Progenitor cell of endocrine pancreas (in vitro differentiated cells): ENCODE data around the gene NXT2. TPM values are rescaled to one million over a fixed set of nuclear protein-coding genes. Genes with fewer than 3 reads are reported as not detected.

Experiments
- DNase-seq: peaks from one replicate; pipeline ENCODE4 v3.0.0; 2021; ENCODE audit warnings: low spot score; ENCODE audit not compliant: unreplicated experiment
- H3K27ac Mint-ChIP-seq: 2 replicates; pipeline ENCODE4 v1.8.0; 2021; ENCODE audit warnings: mild to moderate bottlenecking, moderate library complexity, mixed read lengths
- H3K27me3 Mint-ChIP-seq: 2 replicates; pipeline ENCODE4 v1.8.0; 2021; ENCODE audit warnings: mixed read lengths
- H3K36me3 Mint-ChIP-seq: 2 replicates; pipeline ENCODE4 v1.8.0; 2022; ENCODE audit warnings: mixed read lengths; ENCODE audit not compliant: insufficient read depth
- H3K4me1 Mint-ChIP-seq: 2 replicates; pipeline ENCODE4 v1.8.0; 2021; ENCODE audit warnings: low read depth, mixed read lengths
- H3K4me3 Mint-ChIP-seq: 2 replicates; pipeline ENCODE4 v1.8.0; 2021; ENCODE audit warnings: low read depth, mild to moderate bottlenecking, moderate library complexity, mixed read lengths
- H3K9me3 Mint-ChIP-seq: 2 replicates; pipeline ENCODE4 v1.8.0; 2021; ENCODE audit warnings: low read depth, mixed read lengths
- long read RNA-seq: library from polyadenylated mRNA; unstranded; transcript quantifications from one replicate; pipeline ENCODE4 v2.0.0, GENCODE V29; 2020
- total RNA-seq: library from RNA; stranded (reverse); gene quantifications from 2 replicates; pipeline ENCODE4 v1.2.1, GENCODE V29; 2021
- TF ChIP-seq, protein P1 (sequence below): fragments of 200-600 bp; sonication (generic); IDR thresholded peaks from one replicate; pipeline ENCODE4 v1.5.0; 2021; ENCODE audit warnings: antibody characterized with exemption, mild to moderate bottlenecking; ENCODE audit not compliant: unreplicated experiment

NXT2 gene
- 23.2 and 23.5 TPM in 2 replicates for total RNA-seq
- long read RNA-seq, transcript NXT2-203 (4 exons, 2,562 nt) = minor isoform, 69 of 217 reads
- long read RNA-seq, transcript NXT2-202 (4 exons, 1,085 nt) = major isoform, 106 of 217 reads
- long read RNA-seq, partial matches to known transcripts = 11 of 217 reads
- long read RNA-seq, other reads (novel, unspliced or antisense) = 28 of 217 reads

DNA sequence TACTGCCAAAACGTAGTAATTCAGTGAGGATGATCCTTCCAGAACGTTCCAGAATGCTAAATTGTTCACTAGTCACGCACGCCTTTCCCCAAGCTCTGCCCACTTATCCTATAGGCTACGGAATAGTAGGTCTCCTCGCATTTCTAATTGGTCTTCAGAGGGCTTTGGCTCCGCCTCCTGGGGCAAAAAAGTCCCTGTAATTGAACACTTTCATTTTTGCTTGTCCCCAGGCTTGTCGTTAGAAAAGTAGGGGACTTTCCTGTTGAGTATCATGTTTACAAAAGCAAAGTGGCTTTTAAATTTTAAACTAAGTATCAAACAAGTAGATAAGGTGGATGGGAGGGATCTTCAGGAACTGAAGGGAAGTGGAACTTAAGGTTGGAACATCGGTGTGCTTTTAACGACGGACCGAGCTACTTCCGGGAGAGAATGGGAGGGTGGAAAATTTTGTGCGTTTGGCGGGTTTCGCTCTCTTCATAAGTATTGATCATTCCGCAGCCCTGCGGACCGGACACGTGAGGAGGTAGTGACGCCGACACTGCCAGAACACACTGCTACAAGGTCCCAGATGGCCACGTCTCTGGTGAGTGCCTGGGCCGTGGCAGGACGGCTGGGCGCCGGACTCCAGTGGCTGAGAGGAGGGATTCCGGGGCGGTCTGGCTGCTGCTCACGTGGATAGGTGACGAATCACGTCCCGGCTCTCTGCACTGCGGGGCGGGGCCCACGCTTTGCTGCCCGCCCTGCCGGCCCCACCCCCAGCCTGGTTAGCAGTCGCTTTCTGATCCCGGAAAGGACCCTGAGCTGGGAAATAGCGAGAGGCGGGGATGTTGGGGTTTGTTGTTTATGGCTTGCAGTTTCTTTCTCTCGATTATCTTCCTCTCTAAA is at the start of gene NXT2:
TSS of gene NXT2 (plus strand) at position 406 of the 885 bp plus-strand sequence. CDS start at position 569, 163 bp downstream.
- DNase-seq = peak; percentile 90
- peaks cover 30% of the 10 kb centered on the region for H3K27me3 Mint-ChIP-seq
- peak within 1 kb of the TSS; percentile 100 for H3K27ac Mint-ChIP-seq
- TF ChIP-seq, protein P1, sequence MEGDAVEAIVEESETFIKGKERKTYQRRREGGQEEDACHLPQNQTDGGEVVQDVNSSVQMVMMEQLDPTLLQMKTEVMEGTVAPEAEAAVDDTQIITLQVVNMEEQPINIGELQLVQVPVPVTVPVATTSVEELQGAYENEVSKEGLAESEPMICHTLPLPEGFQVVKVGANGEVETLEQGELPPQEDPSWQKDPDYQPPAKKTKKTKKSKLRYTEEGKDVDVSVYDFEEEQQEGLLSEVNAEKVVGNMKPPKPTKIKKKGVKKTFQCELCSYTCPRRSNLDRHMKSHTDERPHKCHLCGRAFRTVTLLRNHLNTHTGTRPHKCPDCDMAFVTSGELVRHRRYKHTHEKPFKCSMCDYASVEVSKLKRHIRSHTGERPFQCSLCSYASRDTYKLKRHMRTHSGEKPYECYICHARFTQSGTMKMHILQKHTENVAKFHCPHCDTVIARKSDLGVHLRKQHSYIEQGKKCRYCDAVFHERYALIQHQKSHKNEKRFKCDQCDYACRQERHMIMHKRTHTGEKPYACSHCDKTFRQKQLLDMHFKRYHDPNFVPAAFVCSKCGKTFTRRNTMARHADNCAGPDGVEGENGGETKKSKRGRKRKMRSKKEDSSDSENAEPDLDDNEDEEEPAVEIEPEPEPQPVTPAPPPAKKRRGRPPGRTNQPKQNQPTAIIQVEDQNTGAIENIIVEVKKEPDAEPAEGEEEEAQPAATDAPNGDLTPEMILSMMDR = no peak
- peaks cover 3% of the 10 kb centered on the region for H3K9me3 Mint-ChIP-seq
- peak within 1 kb of the TSS; percentile 92 for H3K4me3 Mint-ChIP-seq
- peaks cover 7% of the 10 kb centered on the region for H3K4me1 Mint-ChIP-seq
- no peaks in the 10 kb centered on the region for H3K36me3 Mint-ChIP-seq

DNA sequence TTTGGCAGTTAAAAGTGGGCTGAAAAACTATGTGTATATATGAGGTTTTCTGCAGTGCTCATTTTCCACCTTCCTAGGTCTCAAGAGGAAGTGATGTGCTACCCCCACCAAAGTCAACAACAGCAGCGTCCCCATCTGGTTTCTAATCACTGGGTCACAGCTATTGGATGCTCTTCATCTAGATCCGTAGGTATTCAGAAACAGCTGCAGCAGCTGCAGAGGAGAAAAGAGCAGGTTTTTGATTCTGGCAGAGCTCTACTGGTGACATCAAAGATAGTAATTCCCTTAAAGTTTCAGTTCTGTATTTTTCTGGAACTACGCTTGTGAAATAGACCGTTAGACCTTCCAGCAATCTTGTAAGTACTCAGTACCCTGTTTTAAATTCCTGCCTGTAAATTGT is 49.0 kb upstream of the NXT2 start:
- Mint-ChIP-seq H3K4me1 (peaks cover 4% of the 10 kb centered on the region), H3K27me3 (no peaks in the 10 kb centered on the region), H3K36me3 (no peaks in the 10 kb centered on the region), H3K9me3 (no peaks in the 10 kb centered on the region), H3K27ac (no peak overlapping the region), H3K4me3 (no peak overlapping the region)
- TF ChIP-seq, protein P1 = no peak
- DNase-seq = no peak

DNA sequence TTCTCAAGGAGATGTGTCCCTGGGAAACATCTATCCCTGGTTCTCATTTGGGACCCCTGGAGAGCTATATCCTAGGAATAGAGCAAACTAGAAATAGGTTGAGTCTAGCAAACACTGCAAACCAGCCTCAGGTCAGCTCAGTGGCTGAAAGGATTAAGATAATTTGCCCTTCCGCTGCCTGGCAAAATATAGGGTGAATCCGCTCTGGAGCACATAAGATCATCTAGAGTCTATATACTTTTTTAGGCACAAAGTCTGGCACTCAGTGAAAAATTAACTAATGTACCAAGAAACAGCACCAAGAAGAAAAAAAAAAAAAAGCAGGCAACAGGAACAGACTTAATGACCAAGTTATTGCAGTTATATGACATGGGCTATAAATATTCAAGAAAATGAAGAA is 47.5 kb upstream of the NXT2 start:
- Mint-ChIP-seq H3K36me3 (no peaks in the 10 kb centered on the region), H3K27me3 (no peaks in the 10 kb centered on the region), H3K9me3 (no peaks in the 10 kb centered on the region), H3K27ac (no peak overlapping the region), H3K4me3 (no peak overlapping the region), H3K4me1 (peaks cover 4% of the 10 kb centered on the region)
- no peak for DNase-seq
- TF ChIP-seq, protein P1 = no peak

DNA sequence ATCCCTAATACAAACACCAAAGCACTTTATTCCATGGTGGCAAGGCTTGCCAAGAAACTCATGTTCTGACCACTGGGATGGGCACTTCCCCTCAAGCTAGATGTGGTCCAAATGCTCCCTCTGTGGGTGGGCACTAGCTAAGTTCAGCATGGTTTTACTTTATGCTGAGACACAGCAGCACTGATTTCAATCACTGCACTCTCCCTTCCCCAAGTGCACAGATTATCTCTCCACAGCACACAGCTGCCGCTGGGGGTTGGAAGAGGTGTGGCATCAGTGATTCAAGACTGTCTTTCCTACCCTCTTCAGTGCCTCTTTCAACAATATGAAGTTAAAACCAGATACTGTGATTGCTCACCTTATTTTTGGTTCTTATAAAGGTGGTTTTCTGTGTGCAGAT is 38.2 kb upstream of the NXT2 start:
- Mint-ChIP-seq H3K27me3 (peaks cover 16% of the 10 kb centered on the region), H3K4me1 (no peaks in the 10 kb centered on the region), H3K36me3 (no peaks in the 10 kb centered on the region), H3K9me3 (no peaks in the 10 kb centered on the region), H3K4me3 (no peak overlapping the region), H3K27ac (no peak overlapping the region)
- DNase-seq = no peak
- TF ChIP-seq, protein P1 = no peak

DNA sequence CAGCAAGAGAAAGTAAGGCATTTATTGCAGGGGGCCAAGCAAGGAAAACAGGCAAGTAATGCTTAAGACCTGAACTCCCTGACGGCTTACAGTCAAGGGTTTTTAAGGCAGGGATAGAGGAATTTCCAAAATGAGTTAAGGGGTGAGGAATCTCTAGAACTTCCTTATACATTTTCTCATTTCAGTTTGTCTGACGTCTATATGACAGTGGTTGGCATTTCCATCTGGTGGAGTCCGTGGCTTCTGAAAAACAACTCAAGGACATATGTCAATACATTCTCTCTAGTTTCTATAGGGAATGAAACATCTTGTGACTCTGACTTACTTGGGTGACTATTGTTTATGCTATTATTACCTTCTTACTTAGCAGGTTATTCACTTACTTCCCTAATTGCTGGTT is 35.5 kb upstream of the NXT2 start:
- Mint-ChIP-seq H3K36me3 (no peaks in the 10 kb centered on the region), H3K4me3 (no peak overlapping the region), H3K4me1 (no peaks in the 10 kb centered on the region), H3K27me3 (peaks cover 16% of the 10 kb centered on the region), H3K9me3 (no peaks in the 10 kb centered on the region), H3K27ac (no peak overlapping the region)
- TF ChIP-seq, protein P1 = no peak
- no peak for DNase-seq
